Ramos (cell line): ENCODE results near the gene KNSTRN.

Source experiments
- in situ Hi-C: fragments of 300-500 bp; cut with MboI; formaldehyde crosslinking; loops from one replicate; pipeline ENCODE4 v1.14.3; 2022; ENCODE audit warnings: low sequenced_read_pairs; ENCODE audit not compliant: unreplicated experiment

The KNSTRN gene

GRCh38 chr15:40382580-40383456, at the start of gene KNSTRN:
Gene KNSTRN (plus strand): TSS chr15:40382721. CDS start chr15:40382836, 115 bp downstream.
- in situ Hi-C loops, result no loop called here

GRCh38 chr15:40333922-40334492, 48.5 kb upstream of the KNSTRN start:
- in situ Hi-C loops, result no loop called here

GRCh38 chr15:40334541-40334940, 48.0 kb upstream of the KNSTRN start:
- in situ Hi-C loops, result no loop called here

- in situ Hi-C loops, result loop anchor here (5.0 kb wide), 1 partner anchor 58 kb away; no protein-coding TSS in a partner anchor
Measured at GRCh38 chr15:40334941-40335795, 47.4 kb upstream of the KNSTRN start.

- in situ Hi-C loops, result loop anchor here (5.0 kb wide), 1 partner anchor 59 kb away; no protein-coding TSS in a partner anchor
Measured at GRCh38 chr15:40335938-40336743, 46.4 kb upstream of the KNSTRN start.

GRCh38 chr15:40336744-40337122, 45.8 kb upstream of the KNSTRN start:
- in situ Hi-C loops, result loop anchor here (5.0 kb wide), 1 partner anchor 59 kb away; no protein-coding TSS in a partner anchor

- in situ Hi-C loops, result loop anchor here (5.0 kb wide), 1 partner anchor 60 kb away; no protein-coding TSS in a partner anchor
Measured at GRCh38 chr15:40337597-40337996, 44.9 kb upstream of the KNSTRN start.

- in situ Hi-C loops, result loop anchor here (5.0 kb wide), 1 partner anchor 61 kb away; no protein-coding TSS in a partner anchor
Measured at GRCh38 chr15:40338041-40338657, 44.4 kb upstream of the KNSTRN start.

GRCh38 chr15:40338921-40339620, 43.5 kb upstream of the KNSTRN start:
- in situ Hi-C loops, result loop anchor here (5.0 kb wide), 1 partner anchor 62 kb away; no protein-coding TSS in a partner anchor

- in situ Hi-C loops, result loop anchor here (5.0 kb wide), 1 partner anchor 62 kb away; no protein-coding TSS in a partner anchor
Measured at GRCh38 chr15:40339621-40339945, 42.9 kb upstream of the KNSTRN start.

GRCh38 chr15:40340038-40340739, 42.3 kb upstream of the KNSTRN start:
- in situ Hi-C loops, result no loop called here

- in situ Hi-C loops, result no loop called here
Measured at GRCh38 chr15:40340740-40341400, 41.7 kb upstream of the KNSTRN start, which contains the start of gene CCDC9B. Gene CCDC9B (minus strand): TSS chr15:40340939. CDS start chr15:40340819, 120 bp downstream.

GRCh38 chr15:40342416-40343320, 39.9 kb upstream of the KNSTRN start:
- in situ Hi-C loops, result no loop called here

GRCh38 chr15:40343512-40343911, 39.0 kb upstream of the KNSTRN start:
- in situ Hi-C loops, result no loop called here

- in situ Hi-C loops, result no loop called here
Measured at GRCh38 chr15:40344217-40344616, 38.3 kb upstream of the KNSTRN start.

- in situ Hi-C loops, result loop anchor here (5.0 kb wide), 1 partner anchor 78 kb away; no protein-coding TSS in a partner anchor
Measured at GRCh38 chr15:40344631-40345120, 37.8 kb upstream of the KNSTRN start.
